Measurements from ENCODE around the gene ZFY.

DNA sequence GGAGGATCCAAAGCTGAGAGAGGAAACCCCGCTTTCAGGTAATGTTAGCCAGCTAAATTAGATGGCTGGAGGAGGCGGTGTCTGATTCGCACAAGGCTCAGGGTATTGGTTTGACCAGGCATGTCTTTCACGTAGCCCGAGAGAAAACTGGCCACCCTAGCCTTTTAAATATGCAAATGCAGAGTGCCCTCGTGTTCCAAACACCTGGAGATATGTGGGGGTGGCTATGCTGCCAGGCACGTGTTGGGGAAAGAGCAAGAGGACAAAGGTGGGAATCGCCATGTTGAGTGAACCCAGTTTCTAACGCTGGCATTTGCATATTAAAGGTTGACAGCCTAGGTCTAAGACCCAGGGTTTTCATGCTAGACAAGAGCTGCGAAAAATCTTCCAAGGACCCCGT, 84.4 kb downstream of the ZFY start:
- TF ChIP-seq REST (IDR thresholded peaks at IDR 0.05; ENCODE audit: borderline replicate concordance in 1 of 2, low read depth in 1 of 2, low read length in 2 of 2) (no peak), ATF2 (CRISPR knock-in tag; IDR thresholded peaks at IDR 0.05) (no peak), AHDC1 (CRISPR knock-in tag; IDR thresholded peaks at IDR 0.05; ENCODE audit: borderline replicate concordance) (no peak), POLR2A (IDR thresholded peaks at IDR 0.05; ENCODE audit: insufficient read depth in 1 of 2, low read depth in 2 of 2, low read length in 2 of 2) (no peak), CEBPB (IDR thresholded peaks at IDR 0.05; ENCODE audit: borderline replicate concordance, low read depth, low read length) (no peak), RFX1 (IDR thresholded peaks at IDR 0.05) (no peak), U2AF1 (optimal IDR thresholded peaks at IDR 0.05; ENCODE audit: low read depth, low read length) (no peak), MAX (IDR thresholded peaks at IDR 0.05) (no peak), FOXK2 (IDR thresholded peaks at IDR 0.05) (no peak)
- TF ChIP-seq, protein P1, sequence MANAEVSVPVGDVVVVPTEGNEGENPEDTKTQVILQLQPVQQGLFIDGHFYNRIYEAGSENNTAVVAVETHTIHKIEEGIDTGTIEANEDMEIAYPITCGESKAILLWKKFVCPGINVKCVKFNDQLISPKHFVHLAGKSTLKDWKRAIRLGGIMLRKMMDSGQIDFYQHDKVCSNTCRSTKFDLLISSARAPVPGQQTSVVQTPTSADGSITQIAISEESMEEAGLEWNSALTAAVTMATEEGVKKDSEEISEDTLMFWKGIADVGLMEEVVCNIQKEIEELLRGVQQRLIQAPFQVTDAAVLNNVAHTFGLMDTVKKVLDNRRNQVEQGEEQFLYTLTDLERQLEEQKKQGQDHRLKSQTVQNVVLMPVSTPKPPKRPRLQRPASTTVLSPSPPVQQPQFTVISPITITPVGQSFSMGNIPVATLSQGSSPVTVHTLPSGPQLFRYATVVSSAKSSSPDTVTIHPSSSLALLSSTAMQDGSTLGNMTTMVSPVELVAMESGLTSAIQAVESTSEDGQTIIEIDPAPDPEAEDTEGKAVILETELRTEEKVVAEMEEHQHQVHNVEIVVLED (CRISPR knock-in tag; IDR thresholded peaks at IDR 0.05; ENCODE audit: borderline replicate concordance): no peak
- TF ChIP-seq, protein P2, sequence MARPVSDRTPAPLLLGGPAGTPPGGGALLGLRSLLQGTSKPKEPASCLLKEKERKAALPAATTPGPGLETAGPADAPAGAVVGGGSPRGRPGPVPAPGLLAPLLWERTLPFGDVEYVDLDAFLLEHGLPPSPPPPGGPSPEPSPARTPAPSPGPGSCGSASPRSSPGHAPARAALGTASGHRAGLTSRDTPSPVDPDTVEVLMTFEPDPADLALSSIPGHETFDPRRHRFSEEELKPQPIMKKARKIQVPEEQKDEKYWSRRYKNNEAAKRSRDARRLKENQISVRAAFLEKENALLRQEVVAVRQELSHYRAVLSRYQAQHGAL (CRISPR knock-in tag; IDR thresholded peaks at IDR 0.05; ENCODE audit: not compliant biosample characterization): no peak
- TF ChIP-seq, protein P3, sequence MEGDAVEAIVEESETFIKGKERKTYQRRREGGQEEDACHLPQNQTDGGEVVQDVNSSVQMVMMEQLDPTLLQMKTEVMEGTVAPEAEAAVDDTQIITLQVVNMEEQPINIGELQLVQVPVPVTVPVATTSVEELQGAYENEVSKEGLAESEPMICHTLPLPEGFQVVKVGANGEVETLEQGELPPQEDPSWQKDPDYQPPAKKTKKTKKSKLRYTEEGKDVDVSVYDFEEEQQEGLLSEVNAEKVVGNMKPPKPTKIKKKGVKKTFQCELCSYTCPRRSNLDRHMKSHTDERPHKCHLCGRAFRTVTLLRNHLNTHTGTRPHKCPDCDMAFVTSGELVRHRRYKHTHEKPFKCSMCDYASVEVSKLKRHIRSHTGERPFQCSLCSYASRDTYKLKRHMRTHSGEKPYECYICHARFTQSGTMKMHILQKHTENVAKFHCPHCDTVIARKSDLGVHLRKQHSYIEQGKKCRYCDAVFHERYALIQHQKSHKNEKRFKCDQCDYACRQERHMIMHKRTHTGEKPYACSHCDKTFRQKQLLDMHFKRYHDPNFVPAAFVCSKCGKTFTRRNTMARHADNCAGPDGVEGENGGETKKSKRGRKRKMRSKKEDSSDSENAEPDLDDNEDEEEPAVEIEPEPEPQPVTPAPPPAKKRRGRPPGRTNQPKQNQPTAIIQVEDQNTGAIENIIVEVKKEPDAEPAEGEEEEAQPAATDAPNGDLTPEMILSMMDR (CRISPR knock-in tag; IDR thresholded peaks at IDR 0.05): no peak
- TF ChIP-seq, protein P4, sequence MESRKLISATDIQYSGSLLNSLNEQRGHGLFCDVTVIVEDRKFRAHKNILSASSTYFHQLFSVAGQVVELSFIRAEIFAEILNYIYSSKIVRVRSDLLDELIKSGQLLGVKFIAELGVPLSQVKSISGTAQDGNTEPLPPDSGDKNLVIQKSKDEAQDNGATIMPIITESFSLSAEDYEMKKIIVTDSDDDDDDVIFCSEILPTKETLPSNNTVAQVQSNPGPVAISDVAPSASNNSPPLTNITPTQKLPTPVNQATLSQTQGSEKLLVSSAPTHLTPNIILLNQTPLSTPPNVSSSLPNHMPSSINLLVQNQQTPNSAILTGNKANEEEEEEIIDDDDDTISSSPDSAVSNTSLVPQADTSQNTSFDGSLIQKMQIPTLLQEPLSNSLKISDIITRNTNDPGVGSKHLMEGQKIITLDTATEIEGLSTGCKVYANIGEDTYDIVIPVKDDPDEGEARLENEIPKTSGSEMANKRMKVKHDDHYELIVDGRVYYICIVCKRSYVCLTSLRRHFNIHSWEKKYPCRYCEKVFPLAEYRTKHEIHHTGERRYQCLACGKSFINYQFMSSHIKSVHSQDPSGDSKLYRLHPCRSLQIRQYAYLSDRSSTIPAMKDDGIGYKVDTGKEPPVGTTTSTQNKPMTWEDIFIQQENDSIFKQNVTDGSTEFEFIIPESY (CRISPR knock-in tag; IDR thresholded peaks at IDR 0.05): no peak

Data from HepG2 (cell line).